Tibial artery (tissue), 4 donors: ENCODE data around the gene LYRM7.
"Not testable (repeated sequence)": the region's sequence is repeated elsewhere in the genome, so short reads cannot be mapped to it uniquely, and the experiment has no call there.

Experiments used
- DNase-seq, 2 donors: peaks; one replicate each; pipeline ENCODE4 v3.0.0-alpha.2; 2019
- H3K27ac ChIP-seq, 2 donors: fragments of 200-600 bp; sonication (generic) in 1 of 2; 1 replicate in 1 of 2; 2 replicates in 1 of 2; pipeline ENCODE4 v1.5.1; 2018 to 2019; ENCODE audit warnings: mild to moderate bottlenecking in 1 of 2
- H3K27me3 ChIP-seq, 2 donors: fragments of 200-600 bp; sonication (generic) in 1 of 2; one replicate each; pipeline versions ENCODE4 v1.5.1 to v1.6.0; 2016 to 2019
- H3K36me3 ChIP-seq, 3 donors: fragments of 200-600 bp; sonication (generic) in 2 of 3; one replicate each; pipeline ENCODE4 v1.5.1; 2016 to 2019; ENCODE audit warnings: mild to moderate bottlenecking in 2 of 3
- H3K4me1 ChIP-seq, 4 donors: fragments of 200-600 bp; sonication (generic) in 2 of 4; 1 replicate in 3 of 4; 2 replicates in 1 of 4; pipeline ENCODE4 v1.5.1; 2016 to 2019
- H3K4me3 ChIP-seq, 2 donors: fragments of 200-600 bp; sonication (generic) in 1 of 2; 1 replicate in 1 of 2; 2 replicates in 1 of 2; pipeline ENCODE4 v1.5.1; 2018 to 2019; ENCODE audit warnings: mild to moderate bottlenecking in 2 of 2
- H3K9me3 ChIP-seq, 3 donors: fragments of 200-600 bp; sonication (generic) in 1 of 3; one replicate each; pipeline ENCODE4 v1.5.1; 2016 to 2019
- CTCF ChIP-seq, 2 experiments: fragments of 200-600 bp in 1 of 2; fragments of 450-650 bp in 1 of 2; IDR thresholded peaks; one replicate each; pipeline ENCODE4 v1.5.1; 2017 to 2019; ENCODE audit warnings: antibody characterized with exemption in 2 of 2, mild to moderate bottlenecking in 1 of 2, moderate library complexity in 1 of 2
- intact Hi-C: fragments of 100-400 bp; cut with DNase I; formaldehyde crosslinking; loops from one replicate; pipeline ENCODE4 v1.15.0; 2023; ENCODE audit warnings: low total_unique reads

LYRM7 gene

DNA sequence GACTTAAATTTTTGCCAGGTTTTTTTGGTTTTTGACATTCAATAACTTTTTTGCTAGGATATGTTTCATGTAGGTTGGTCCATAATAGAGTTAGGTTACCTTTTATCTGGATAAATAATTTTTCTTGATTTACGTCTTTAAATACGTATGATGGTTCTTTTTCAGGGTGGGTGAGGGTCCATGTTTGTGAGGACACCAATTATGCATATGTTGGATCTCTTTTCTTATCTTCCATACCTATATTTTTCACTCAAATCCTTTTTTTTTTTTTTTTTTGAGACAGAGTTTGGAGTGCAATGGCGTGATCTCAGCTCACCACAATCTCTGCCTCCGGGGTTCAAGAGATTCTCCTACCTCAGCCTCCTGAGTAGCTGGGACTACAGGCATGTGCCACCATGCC is 75.8 kb downstream of the LYRM7 start:
- Histone ChIP-seq H3K4me3 (no peak overlapping the region), H3K4me1 (no peaks in the 10 kb centered on the region), H3K27me3 (no peaks in the 10 kb centered on the region), H3K36me3 (no peaks in the 10 kb centered on the region), H3K27ac (no peak overlapping the region), H3K9me3 (peaks cover 0 to 14% (median 0%) of the 10 kb centered on the region in 3 donors)
- no peak for DNase-seq
- intact Hi-C loops = no loop called here
- no peak for TF ChIP-seq CTCF (IDR thresholded peaks at IDR 0.05)

DNA sequence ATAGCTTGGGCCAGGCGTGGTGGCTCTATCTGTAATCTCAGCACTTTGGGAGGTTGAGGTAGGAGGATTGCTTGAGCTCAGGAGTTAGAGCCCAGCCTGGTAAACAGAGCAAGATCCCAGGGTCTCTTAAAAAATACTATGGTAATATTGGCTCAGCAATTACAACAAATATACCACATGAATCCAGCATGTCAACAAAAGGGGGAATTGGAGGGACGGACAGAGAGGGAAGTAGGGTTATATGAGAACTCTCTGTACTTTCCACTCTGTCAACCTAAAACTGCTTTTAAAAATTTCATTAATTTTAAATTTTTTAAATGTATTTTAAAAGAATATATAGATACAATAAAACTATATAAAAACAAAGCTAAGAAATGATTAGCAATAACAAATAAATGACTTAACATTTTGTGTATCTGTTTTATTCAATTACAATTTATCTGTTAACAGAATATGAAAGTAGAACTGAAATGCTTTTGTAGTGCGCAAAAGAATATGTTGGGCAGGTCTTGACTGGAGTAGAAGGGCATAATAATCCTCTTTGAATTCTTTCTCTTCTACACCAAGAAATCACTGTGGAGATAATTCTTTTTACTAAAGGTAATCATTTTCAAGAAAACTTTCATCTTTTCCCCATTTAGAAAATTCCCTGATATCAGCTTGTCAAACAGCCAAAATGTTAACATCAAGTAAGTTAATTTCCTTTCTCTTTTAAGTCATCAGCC is 80.2 kb downstream of the LYRM7 start:
- no peak overlapping the region for H3K27ac ChIP-seq
- intact Hi-C loops = no loop called here

DNA sequence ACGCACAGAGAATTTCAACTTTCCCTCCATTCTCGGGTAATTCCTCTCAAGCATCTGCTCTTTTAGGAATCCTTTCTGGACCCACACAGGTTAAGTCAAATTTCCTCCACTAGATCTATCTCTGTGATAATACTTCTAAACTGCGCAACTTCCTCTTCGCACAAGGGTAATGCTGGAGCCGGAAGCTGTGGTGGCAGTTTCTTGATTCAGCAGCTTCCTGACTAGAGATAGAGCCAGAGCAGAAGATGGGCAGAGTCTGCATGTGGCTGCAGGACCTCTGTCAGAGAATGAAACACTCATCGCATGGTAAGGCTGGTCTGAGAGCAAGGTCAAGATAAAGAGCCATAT is 82.1 kb downstream of the LYRM7 start:
- Histone ChIP-seq H3K9me3 (no peaks in the 10 kb centered on the region), H3K27ac (no peak overlapping the region), H3K36me3 (no peaks in the 10 kb centered on the region), H3K4me1 (no peaks in the 10 kb centered on the region), H3K27me3 (no peaks in the 10 kb centered on the region), H3K4me3 (no peak overlapping the region)
- DNase-seq = peak; percentile 67 to 69
- TF ChIP-seq CTCF (IDR thresholded peaks at IDR 0.05) = no peak
- intact Hi-C loops = no loop called here

More for the DNA sequence above, 80.2 kb downstream of the LYRM7 start:
- DNase-seq = no peak
- H3K36me3 ChIP-seq = no peaks in the 10 kb centered on the region
- H3K27me3 ChIP-seq = no peaks in the 10 kb centered on the region
- no peak for TF ChIP-seq CTCF (IDR thresholded peaks at IDR 0.05)
- H3K4me3 ChIP-seq = no peak overlapping the region
- peaks cover 0 to 11% (median 0%) of the 10 kb centered on the region in 3 donors for H3K9me3 ChIP-seq
- no peaks in the 10 kb centered on the region for H3K4me1 ChIP-seq

GRCh38 chr5:131254025-131254424 is 83.3 kb downstream of the LYRM7 start:
- DNase-seq, H3K36me3 ChIP-seq, H3K27me3 ChIP-seq, H3K4me1 ChIP-seq, H3K27ac ChIP-seq, H3K4me3 ChIP-seq, H3K9me3 ChIP-seq, intact Hi-C loops: not testable (repeated sequence)

GRCh38 chr5:131254741-131255140 is 84.0 kb downstream of the LYRM7 start:
- H3K4me1 ChIP-seq = no peaks in the 10 kb centered on the region
- no peaks in the 10 kb centered on the region for H3K36me3 ChIP-seq
- no peak for DNase-seq
- no peak for TF ChIP-seq CTCF (IDR thresholded peaks at IDR 0.05)
- no peak overlapping the region for H3K27ac ChIP-seq
- intact Hi-C loops = no loop called here
- no peak overlapping the region for H3K4me3 ChIP-seq
- no peaks in the 10 kb centered on the region for H3K27me3 ChIP-seq
- no peaks in the 10 kb centered on the region for H3K9me3 ChIP-seq
